ENCODE data around the gene ZDHHC11B.
"Not testable (repeated sequence)": the region's sequence is repeated elsewhere in the genome, so short reads cannot be mapped to it uniquely, and the experiment has no call there.

Gene ZDHHC11B

GRCh38 chr5:686936-687335 is 97.6 kb downstream of the ZDHHC11B start:
- not testable (repeated sequence) for H3K27me3 ChIP-seq (replicated peaks; ENCODE audit: control insufficient read depth, insufficient read depth, low read length); DNase-seq (ENCODE audit: extremely low read depth, insufficient read length); H3K4me3 ChIP-seq (replicated peaks; ENCODE audit: low read depth, low read length)

DNA sequence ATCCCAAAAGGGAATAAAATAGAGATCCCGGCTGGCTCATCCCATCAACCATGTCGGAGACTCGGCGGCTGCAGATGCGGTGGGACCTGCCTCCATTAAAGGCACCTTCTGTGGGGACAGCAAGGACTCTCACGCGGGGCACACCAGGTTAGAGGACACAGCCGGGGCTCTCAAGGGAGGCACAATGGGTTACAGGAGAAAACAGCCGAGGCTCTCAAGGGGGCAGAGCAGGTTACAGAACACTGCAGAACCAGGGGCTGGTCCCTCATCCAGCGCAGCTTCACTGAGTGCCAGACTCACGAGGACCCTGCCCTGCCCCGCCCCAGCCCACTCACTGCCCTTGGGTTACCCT is 98.4 kb downstream of the ZDHHC11B start:
- not testable (repeated sequence) for H3K36me3 ChIP-seq (ENCODE audit: control insufficient read depth, insufficient read depth, low read length); H3K27me3 ChIP-seq (replicated peaks; ENCODE audit: control insufficient read depth, insufficient read depth, low read length); H3K4me3 ChIP-seq (replicated peaks; ENCODE audit: low read depth, low read length); DNase-seq (ENCODE audit: extremely low read depth, insufficient read length)

More at GRCh38 chr5:686936-687335, 97.6 kb downstream of the ZDHHC11B start:
- not testable (repeated sequence) for H3K36me3 ChIP-seq (ENCODE audit: control insufficient read depth, insufficient read depth, low read length)

DNA sequence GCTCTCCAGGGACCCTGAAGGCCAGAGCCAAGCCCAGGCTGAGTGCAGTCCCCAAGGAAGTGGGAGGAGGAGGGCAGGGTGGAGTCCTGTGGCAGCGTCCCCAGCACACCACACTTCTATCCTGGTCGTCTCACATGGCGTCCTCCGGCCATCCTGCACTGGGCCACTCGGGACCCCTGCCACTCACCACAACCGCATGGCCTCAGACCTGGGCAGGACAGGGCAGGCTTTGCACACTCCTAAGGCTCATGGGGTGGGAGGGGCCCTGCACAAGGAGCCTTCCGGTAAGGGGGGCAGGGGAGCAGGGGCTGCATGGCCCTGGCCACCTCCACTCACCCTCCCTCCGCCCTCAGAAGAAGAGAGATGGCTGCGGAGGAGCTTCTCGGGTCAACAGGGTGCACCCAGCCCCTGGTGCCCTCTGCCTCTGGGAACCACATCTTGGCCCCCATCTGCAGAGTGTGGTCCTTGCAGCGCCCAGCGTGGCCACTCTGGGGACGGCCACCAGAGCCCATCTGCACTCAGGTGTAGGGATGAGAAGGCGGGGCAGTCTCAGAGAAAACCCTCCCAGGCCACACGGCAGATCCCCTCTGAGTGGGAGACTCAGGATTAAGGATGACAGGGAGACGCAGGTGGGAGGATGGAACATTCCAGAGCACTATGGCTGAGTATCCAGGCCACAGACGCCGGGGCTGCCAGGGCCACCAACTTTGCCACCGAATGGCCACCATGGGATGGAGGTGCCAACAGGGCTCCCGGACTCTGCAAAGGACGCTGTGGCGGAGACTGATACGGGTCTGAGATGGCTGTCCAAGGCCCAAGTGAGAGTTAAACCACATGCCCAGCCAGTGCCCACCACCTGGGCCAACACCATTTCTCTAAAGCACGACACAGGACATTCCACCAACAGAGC is 99.0 kb downstream of the ZDHHC11B start:
- Histone ChIP-seq H3K27me3 (replicated peaks; ENCODE audit: control insufficient read depth, insufficient read depth, low read length) (no peaks in the 10 kb centered on the region), H3K4me3 (replicated peaks; ENCODE audit: low read depth, low read length) (no peak overlapping the region), H3K36me3 (ENCODE audit: control insufficient read depth, insufficient read depth, low read length) (no peaks in the 10 kb centered on the region)
- no peak for TF ChIP-seq CTCF (IDR thresholded peaks at IDR 0.05; ENCODE audit: insufficient read depth, low read length, poor library complexity, severe bottlenecking)
- DNase-seq (ENCODE audit: extremely low read depth, insufficient read length) = no peak

- TF ChIP-seq CTCF (IDR thresholded peaks at IDR 0.05; ENCODE audit: insufficient read depth, low read length, poor library complexity, severe bottlenecking) = no peak
- no peak overlapping the region for H3K4me3 ChIP-seq (replicated peaks; ENCODE audit: low read depth, low read length)
- H3K27me3 ChIP-seq (replicated peaks; ENCODE audit: control insufficient read depth, insufficient read depth, low read length) = no peaks in the 10 kb centered on the region
- no peak for DNase-seq (ENCODE audit: extremely low read depth, insufficient read length)
- H3K36me3 ChIP-seq (ENCODE audit: control insufficient read depth, insufficient read depth, low read length) = no peaks in the 10 kb centered on the region
These were observed 99.7 kb downstream of the ZDHHC11B start for GRCh38 chr5:684751-685216.

DNA sequence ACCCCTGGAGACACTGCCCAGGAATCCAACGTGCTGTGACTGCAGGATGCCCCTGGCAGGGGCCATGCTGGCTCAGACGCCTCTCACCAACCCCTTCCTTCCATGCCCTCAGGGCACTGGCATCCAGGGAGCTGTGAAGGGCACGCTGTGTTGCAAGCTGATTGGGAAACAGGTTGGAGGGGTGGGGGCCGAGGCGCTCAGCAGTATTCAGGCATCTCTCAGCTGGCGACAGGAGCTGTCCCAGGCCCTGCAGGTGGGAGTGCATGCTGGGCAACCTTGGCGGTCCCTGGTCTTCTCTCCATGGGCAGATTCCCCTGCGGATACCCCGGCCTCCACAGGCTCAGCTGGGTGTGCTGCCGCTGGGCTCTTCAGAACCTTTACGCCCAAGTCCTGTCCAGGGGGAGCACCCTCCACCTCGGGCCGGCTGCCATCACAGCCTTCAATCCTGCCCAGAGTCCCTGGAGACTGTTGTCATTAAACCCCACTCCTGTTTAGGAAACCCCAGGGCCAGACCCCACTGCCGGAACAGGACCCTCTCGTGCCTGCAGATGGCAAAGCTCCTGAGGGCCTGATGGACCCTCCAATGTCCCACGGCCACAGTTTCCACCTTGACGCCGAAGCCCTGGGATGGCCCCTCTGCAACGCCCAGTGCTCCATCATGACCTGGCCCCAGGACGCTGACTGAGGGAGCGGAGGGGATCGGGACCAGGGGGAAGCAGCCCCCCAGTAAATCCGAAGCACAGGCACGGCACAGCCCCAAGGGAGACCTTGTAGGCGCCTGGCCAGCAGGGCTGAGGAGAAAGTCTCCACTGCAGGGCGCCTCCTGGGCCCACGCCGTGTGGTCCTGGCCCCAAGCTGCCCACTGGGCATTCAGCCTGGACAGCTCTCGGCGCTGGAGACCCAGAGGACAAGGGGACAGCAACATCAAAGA is 100.7 kb downstream of the ZDHHC11B start:
- Histone ChIP-seq H3K36me3 (ENCODE audit: control insufficient read depth, insufficient read depth, low read length) (no peaks in the 10 kb centered on the region), H3K27me3 (replicated peaks; ENCODE audit: control insufficient read depth, insufficient read depth, low read length) (no peaks in the 10 kb centered on the region), H3K4me3 (replicated peaks; ENCODE audit: low read depth, low read length) (no peak overlapping the region)
- TF ChIP-seq CTCF (IDR thresholded peaks at IDR 0.05; ENCODE audit: insufficient read depth, low read length, poor library complexity, severe bottlenecking) = no peak
- DNase-seq (ENCODE audit: extremely low read depth, insufficient read length) = no peak

DNA sequence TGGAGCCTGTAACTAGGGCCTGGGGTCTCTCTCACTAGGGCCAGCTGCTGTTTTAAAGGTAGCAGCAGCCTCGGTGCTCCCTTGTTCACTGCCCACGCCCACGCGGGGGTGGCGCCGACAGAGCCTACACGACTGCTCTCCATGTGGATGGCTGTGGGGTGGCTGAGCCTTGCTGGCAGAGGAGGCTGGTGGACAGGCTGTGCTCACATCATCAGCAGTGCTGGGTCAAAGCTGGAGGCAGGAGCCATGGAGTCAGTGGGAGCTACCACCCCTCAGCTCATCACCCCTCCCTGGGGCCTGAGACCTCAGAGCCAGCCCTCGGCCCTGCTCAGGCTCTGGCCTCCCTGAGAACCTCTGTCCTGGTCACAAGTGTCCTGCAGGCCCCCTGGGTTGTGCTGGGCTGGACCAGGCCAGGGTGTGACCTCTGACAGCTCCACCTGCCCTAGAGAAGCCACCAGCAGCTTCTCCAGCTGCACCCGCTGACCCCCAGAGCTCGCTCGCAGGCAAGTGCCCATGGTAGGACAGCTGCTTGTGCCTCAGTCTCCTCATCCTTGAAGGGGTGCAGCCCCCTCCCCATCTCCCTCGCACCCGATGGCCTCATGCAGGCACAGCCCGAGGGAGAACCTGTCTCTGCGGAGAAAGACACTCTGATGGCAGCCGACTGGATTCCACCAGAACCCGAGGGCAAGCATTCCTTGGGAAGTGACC is 101.7 kb downstream of the ZDHHC11B start:
- not testable (repeated sequence) for H3K4me3 ChIP-seq (replicated peaks; ENCODE audit: low read depth, low read length); DNase-seq (ENCODE audit: extremely low read depth, insufficient read length); H3K36me3 ChIP-seq (ENCODE audit: control insufficient read depth, insufficient read depth, low read length); H3K27me3 ChIP-seq (replicated peaks; ENCODE audit: control insufficient read depth, insufficient read depth, low read length)

GRCh38 chr5:682216-682615 is 102.3 kb downstream of the ZDHHC11B start:
- DNase-seq (ENCODE audit: extremely low read depth, insufficient read length); H3K36me3 ChIP-seq (ENCODE audit: control insufficient read depth, insufficient read depth, low read length); H3K27me3 ChIP-seq (replicated peaks; ENCODE audit: control insufficient read depth, insufficient read depth, low read length); H3K4me3 ChIP-seq (replicated peaks; ENCODE audit: low read depth, low read length): not testable (repeated sequence)

DNA sequence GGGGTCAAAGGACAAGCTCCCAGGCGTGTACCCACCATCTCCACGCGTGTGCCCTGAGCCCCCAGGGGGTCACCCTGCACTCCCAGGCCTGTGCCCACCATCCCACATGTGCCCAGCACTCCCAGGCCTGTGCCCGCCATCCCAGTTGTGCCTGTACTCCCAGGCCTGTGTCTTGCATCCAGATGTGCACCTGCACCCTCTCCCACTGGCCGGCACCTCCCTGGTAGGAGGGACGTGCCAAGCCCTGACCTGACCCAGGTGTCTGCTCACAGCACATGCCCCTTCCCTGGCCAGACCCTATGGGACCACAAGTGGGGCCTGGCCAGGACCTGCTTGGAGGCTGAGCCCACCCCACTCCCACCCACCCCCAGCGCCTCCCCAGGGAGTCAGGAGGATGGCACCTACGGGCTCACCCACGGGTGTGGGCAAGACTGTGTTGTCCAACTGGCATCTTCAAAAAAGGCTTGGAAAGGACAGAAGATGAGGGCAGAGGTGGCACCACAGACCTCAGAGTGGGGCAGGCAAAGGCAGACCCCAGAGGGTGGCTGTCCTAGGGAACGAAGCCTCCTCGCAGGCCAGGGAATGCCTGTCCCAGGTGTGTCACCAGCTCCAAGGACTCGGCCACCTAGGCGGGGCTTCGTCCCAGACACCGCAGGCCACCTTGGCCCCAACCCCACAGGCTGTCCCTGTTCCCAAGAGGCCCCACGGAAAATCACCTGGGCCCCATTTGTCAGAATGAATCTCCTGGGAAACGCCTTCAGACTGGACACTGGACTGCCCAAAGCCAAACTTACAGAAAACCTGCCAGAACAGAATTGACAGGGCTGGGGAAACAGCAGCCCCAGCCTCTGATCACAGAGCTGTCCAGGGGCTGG is 103.0 kb downstream of the ZDHHC11B start:
- DNase-seq (ENCODE audit: extremely low read depth, insufficient read length); H3K36me3 ChIP-seq (ENCODE audit: control insufficient read depth, insufficient read depth, low read length); H3K4me3 ChIP-seq (replicated peaks; ENCODE audit: low read depth, low read length); H3K27me3 ChIP-seq (replicated peaks; ENCODE audit: control insufficient read depth, insufficient read depth, low read length): not testable (repeated sequence)

- not testable (repeated sequence) for H3K27me3 ChIP-seq (replicated peaks; ENCODE audit: control insufficient read depth, insufficient read depth, low read length); DNase-seq (ENCODE audit: extremely low read depth, insufficient read length); H3K36me3 ChIP-seq (ENCODE audit: control insufficient read depth, insufficient read depth, low read length); H3K4me3 ChIP-seq (replicated peaks; ENCODE audit: low read depth, low read length)
These were observed 103.7 kb downstream of the ZDHHC11B start for GRCh38 chr5:680836-681235.
